HEK293 (cell line): ENCODE data around the gene CYB5R3.

ENCODE experiments used
- CTCF ChIA-PET: fragments of 350-600 bp; formaldehyde crosslinking; extraction: SDS; loops from one replicate; lab custom pipeline; 2021; ENCODE audit warnings: antibody characterized with exemption; lab: Yijun Ruan, JAX
- POLR2A ChIA-PET: fragments of 300-600 bp; formaldehyde crosslinking; extraction: SDS; loops from one replicate; lab custom pipeline; 2020; ENCODE audit warnings: antibody characterized with exemption, inconsistent platforms; lab: Yijun Ruan, JAX
- H3K27ac ChIP-seq: fragments of 200-500 bp; sonication (Bioruptor generic); 2 replicates; pipeline ENCODE4 v1.5.1; 2014; ENCODE audit warnings: low read depth, low read length, control low read depth, inconsistent platforms; ENCODE audit errors: extremely low read depth
- H3K36me3 ChIP-seq, 2 experiments: fragments of 200-500 bp in 1 of 2; sonication (Bioruptor generic) in 1 of 2; 1 replicate in 1 of 2; 2 replicates in 1 of 2; pipeline ENCODE4 v1.5.1; 2014 to 2017; ENCODE audit warnings: inconsistent platforms in 2 of 2, low read length in 2 of 2; ENCODE audit not compliant: control insufficient read depth in 2 of 2, insufficient read depth in 1 of 2
- H3K4me1 ChIP-seq: fragments of 200-500 bp; sonication (Bioruptor generic); 2 replicates; pipeline ENCODE4 v1.5.1; 2014; ENCODE audit warnings: mild to moderate bottlenecking, low read length, inconsistent platforms; ENCODE audit not compliant: control insufficient read depth, insufficient read depth
- H3K4me3 ChIP-seq: 2 replicates; pipeline ENCODE4 v1.5.1; 2011; ENCODE audit warnings: low read depth, mild to moderate bottlenecking, control low read depth, low read length, moderate library complexity
- H3K9me3 ChIP-seq: fragments of 200-500 bp; sonication (Bioruptor generic); 2 replicates; pipeline ENCODE4 v1.5.1; 2014; ENCODE audit warnings: low read depth, low read length, inconsistent platforms; ENCODE audit not compliant: control insufficient read depth, insufficient read depth
- BCL11B ChIP-seq: fragments of 450-650 bp; formaldehyde crosslinking; IDR thresholded peaks from 2 replicates; pipeline ENCODE4 v1.5.1; 2016; ENCODE audit warnings: low read depth, missing biosample characterization, missing genetic modification characterization
- FEZF1 ChIP-seq: fragments of 450-650 bp; formaldehyde crosslinking; IDR thresholded peaks from 2 replicates; pipeline ENCODE4 v1.5.1; 2016; ENCODE audit warnings: missing biosample characterization, missing genetic modification characterization
- GFI1B ChIP-seq: fragments of 450-650 bp; formaldehyde crosslinking; IDR thresholded peaks from 2 replicates; pipeline ENCODE4 v1.5.1; 2016; ENCODE audit warnings: missing biosample characterization, missing genetic modification characterization
- HIC1 ChIP-seq: fragments of 450-650 bp; formaldehyde crosslinking; IDR thresholded peaks from 2 replicates; pipeline ENCODE4 v1.5.1; 2016; ENCODE audit warnings: missing biosample characterization, missing genetic modification characterization
- REST ChIP-seq: fragments of 450-650 bp; formaldehyde crosslinking; IDR thresholded peaks from 2 replicates; pipeline ENCODE4 v1.5.1; 2016; ENCODE audit warnings: missing biosample characterization, missing genetic modification characterization
- TRIM28 ChIP-seq: IDR thresholded peaks from 2 replicates; pipeline ENCODE4 v1.6.1; 2011; ENCODE audit warnings: low read length, control low read depth, borderline replicate concordance
- ZBTB21 ChIP-seq: fragments of 450-650 bp; formaldehyde crosslinking; IDR thresholded peaks from 2 replicates; pipeline ENCODE4 v1.5.1; 2017; ENCODE audit warnings: missing biosample characterization, missing genetic modification characterization
- ZNF184 ChIP-seq: fragments of 450-650 bp; IDR thresholded peaks from 2 replicates; pipeline ENCODE4 v1.5.1; 2018; ENCODE audit warnings: missing biosample characterization, mild to moderate bottlenecking, missing genetic modification characterization
- ZNF26 ChIP-seq: fragments of 450-650 bp; formaldehyde crosslinking; IDR thresholded peaks from 2 replicates; pipeline ENCODE4 v1.5.1; 2016; ENCODE audit warnings: missing biosample characterization, missing genetic modification characterization
- ZNF449 ChIP-seq: fragments of 450-650 bp; formaldehyde crosslinking; IDR thresholded peaks from 2 replicates; pipeline ENCODE4 v1.5.1; 2017; ENCODE audit warnings: missing biosample characterization, mild to moderate bottlenecking, missing genetic modification characterization, moderate library complexity
- ZNF704 ChIP-seq: fragments of 450-650 bp; formaldehyde crosslinking; IDR thresholded peaks from 2 replicates; pipeline ENCODE4 v1.5.1; 2016; ENCODE audit warnings: missing biosample characterization, missing genetic modification characterization

CYB5R3 gene

GRCh38 chr22:42613872-42614301 lies 35.3 kb downstream of the CYB5R3 start:
- ChIA-PET CTCF (interaction anchor here (1.1 to 1.2 kb wide), 2 partner anchors 442 to 656 kb away, joined by 3 to 7 read pairs; no protein-coding TSS in a partner anchor), POLR2A (interaction anchor here (0.8 to 2.7 kb wide), 7 partner anchors 14 to 36 kb away, joined by 3 to 18 read pairs (median 8); partner anchors contain the start of gene CYB5R3)
- peaks cover 12 to 41% of the 10 kb centered on the region in 2 experiments for H3K36me3 ChIP-seq
- TF ChIP-seq ZNF449 (peak; percentile 87; the same call in 1 of the 2 replicates), ZBTB21 (tag by site-specific recombination) (0 out of 2 replicates have a peak, but pooled peaks have one; percentile 5), FEZF1 (tag by site-specific recombination) (peak; percentile 96), TRIM28 (no peak)
- H3K9me3 ChIP-seq = no peaks in the 10 kb centered on the region
- H3K27ac ChIP-seq = peak overlapping the region; percentile 86
- peak overlapping the region; percentile 90 for H3K4me3 ChIP-seq
- H3K4me1 ChIP-seq = peaks cover 10% of the 10 kb centered on the region; the same call in 1 of the 2 replicates

- POLR2A ChIA-PET = interaction anchor here (2.9 kb wide), 1 partner anchor 44 kb away, joined by 12 read pairs; no protein-coding TSS in a partner anchor
- Histone ChIP-seq H3K4me3 (no peak overlapping the region), H3K9me3 (no peaks in the 10 kb centered on the region), H3K36me3 (peaks cover 12 to 44% of the 10 kb centered on the region in 2 experiments), H3K4me1 (peaks cover 10% of the 10 kb centered on the region; the same call in 1 of the 2 replicates), H3K27ac (0 out of 2 replicates have a peak overlapping the region, but pooled peaks have one; percentile 0)
- TF ChIP-seq BCL11B (tag by site-specific recombination) (no peak), HIC1 (tag by site-specific recombination) (no peak), GFI1B (tag by site-specific recombination) (no peak), ZNF184 (tag by site-specific recombination) (no peak), ZNF704 (tag by site-specific recombination) (no peak), REST (tag by site-specific recombination) (no peak), ZNF26 (tag by site-specific recombination) (no peak)
- CTCF ChIA-PET = interaction anchor here (0.9 to 3.7 kb wide), 4 partner anchors 9 to 51 kb away, joined by 3 to 23 read pairs (median 4); no protein-coding TSS in a partner anchor
Observed at GRCh38 chr22:42612336-42612735, 36.9 kb downstream of the CYB5R3 start.
